Lower leg skin (tissue), 3 donors: ENCODE data around the gene SLC6A3.

Experiments used
- CTCF ChIP-seq, 3 donors: fragments of 450-650 bp; IDR thresholded peaks; one replicate each; pipeline ENCODE4 v1.5.1; 2016; ENCODE audit warnings: antibody characterized with exemption in 3 of 3, mild to moderate bottlenecking in 3 of 3, moderate library complexity in 2 of 3
- POLR2A ChIP-seq, 2 donors: fragments of 450-650 bp; IDR thresholded peaks; one replicate each; pipeline ENCODE4 v1.6.1; 2016 to 2017; ENCODE audit warnings: antibody characterized with exemption in 2 of 2, mild to moderate bottlenecking in 1 of 2, moderate library complexity in 1 of 2

DNA sequence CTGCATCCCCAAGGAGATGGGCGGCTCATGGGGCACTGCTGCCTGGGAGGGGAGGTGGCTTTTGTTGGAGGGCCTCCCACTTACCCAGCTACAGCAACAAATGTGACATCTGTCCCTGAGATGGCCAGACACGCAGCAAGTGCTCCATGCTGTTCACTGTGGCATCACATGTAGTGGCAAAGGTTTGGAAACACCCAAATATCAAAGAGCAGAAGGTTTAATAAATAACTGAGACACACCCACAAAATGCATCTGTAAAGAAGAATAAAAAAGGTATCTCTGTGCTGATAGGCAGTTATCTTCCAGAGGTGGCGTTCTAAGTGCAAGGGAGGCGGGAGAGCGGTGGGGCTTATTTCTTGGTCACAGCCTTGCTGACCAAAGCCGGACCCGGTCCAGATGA lies 77.0 kb downstream of the SLC6A3 start:
- TF ChIP-seq CTCF (IDR thresholded peaks at IDR 0.05), result no peak
- TF ChIP-seq POLR2A (IDR thresholded peaks at IDR 0.05), result no peak
